Loucy (cell line): ENCODE measurements around the gene CDH8.

Source experiments
- H2AFZ ChIP-seq: fragments of 200-600 bp; sonication (generic); 2 replicates; pipeline ENCODE4 v1.6.0; 2016; ENCODE audit warnings: antibody characterized with exemption, mild to moderate bottlenecking, low read length, moderate library complexity
- H3F3A ChIP-seq: fragments of 200-600 bp; 2 replicates; pipeline ENCODE4 v1.6.0; 2016; ENCODE audit warnings: antibody characterized with exemption, low read depth, mild to moderate bottlenecking
- H3K27me3 ChIP-seq: fragments of 200-600 bp; sonication (generic); 2 replicates; pipeline ENCODE4 v1.6.1; 2014; ENCODE audit warnings: low read length, mild to moderate bottlenecking; ENCODE audit not compliant: insufficient read depth, poor library complexity, severe bottlenecking
- H3K36me3 ChIP-seq: fragments of 200-600 bp; sonication (generic); 2 replicates; pipeline ENCODE4 v1.6.1; 2016; ENCODE audit warnings: low read length; ENCODE audit not compliant: insufficient read depth
- H3K4me1 ChIP-seq: fragments of 200-600 bp; sonication (generic); 2 replicates; pipeline ENCODE4 v1.5.1; 2014; ENCODE audit warnings: low read length, mild to moderate bottlenecking; ENCODE audit not compliant: insufficient read depth, poor library complexity, severe bottlenecking
- H3K4me2 ChIP-seq: fragments of 200-600 bp; sonication (generic); 2 replicates; pipeline ENCODE4 v1.6.0; 2014; ENCODE audit warnings: antibody characterized with exemption, low read length, low read depth, mild to moderate bottlenecking; ENCODE audit not compliant: poor library complexity, severe bottlenecking
- H3K4me3 ChIP-seq: fragments of 200-600 bp; sonication (generic); 2 replicates; pipeline ENCODE4 v1.5.1; 2014; ENCODE audit warnings: low read length, mild to moderate bottlenecking, mixed read lengths; ENCODE audit not compliant: poor library complexity, severe bottlenecking
- H3K79me2 ChIP-seq: fragments of 200-600 bp; sonication (generic); 2 replicates; pipeline ENCODE4 v1.6.1; 2014; ENCODE audit warnings: low read length; ENCODE audit not compliant: insufficient read depth
- H3K9ac ChIP-seq: fragments of 200-600 bp; sonication (generic); 2 replicates; pipeline ENCODE4 v1.6.0; 2014; ENCODE audit warnings: mild to moderate bottlenecking, low read depth, low read length, moderate library complexity; ENCODE audit not compliant: poor library complexity, severe bottlenecking
- H3K9me2 ChIP-seq: fragments of 200-600 bp; sonication (generic); replicated peaks from 2 replicates; pipeline ENCODE4 v1.6.1; 2016; ENCODE audit warnings: low read depth, low read length, mixed read lengths
- H3K9me3 ChIP-seq: fragments of 200-600 bp; sonication (generic); 2 replicates; pipeline ENCODE4 v1.6.1; 2014; ENCODE audit warnings: mild to moderate bottlenecking, antibody characterized with exemption, low read length, low read depth; ENCODE audit not compliant: insufficient read depth
- H4K20me1 ChIP-seq: fragments of 200-600 bp; sonication (generic); 2 replicates; pipeline ENCODE4 v1.6.0; 2014; ENCODE audit warnings: antibody characterized with exemption, low read length, mild to moderate bottlenecking; ENCODE audit not compliant: insufficient read depth, poor library complexity, severe bottlenecking
- EZH2phosphoT487 ChIP-seq: fragments of 200-600 bp; IDR thresholded peaks from 2 replicates; pipeline ENCODE4 v1.6.1; 2018; ENCODE audit warnings: antibody characterized with exemption, mild to moderate bottlenecking, moderate library complexity, borderline replicate concordance
- TF ChIP-seq, protein P1 (sequence below): fragments of 200-600 bp; sonication (generic); conservative IDR thresholded peaks from 2 replicates; pipeline ENCODE4 v1.5.1; 2014; ENCODE audit warnings: mild to moderate bottlenecking, antibody characterized with exemption, low read length

The CDH8 gene

DNA sequence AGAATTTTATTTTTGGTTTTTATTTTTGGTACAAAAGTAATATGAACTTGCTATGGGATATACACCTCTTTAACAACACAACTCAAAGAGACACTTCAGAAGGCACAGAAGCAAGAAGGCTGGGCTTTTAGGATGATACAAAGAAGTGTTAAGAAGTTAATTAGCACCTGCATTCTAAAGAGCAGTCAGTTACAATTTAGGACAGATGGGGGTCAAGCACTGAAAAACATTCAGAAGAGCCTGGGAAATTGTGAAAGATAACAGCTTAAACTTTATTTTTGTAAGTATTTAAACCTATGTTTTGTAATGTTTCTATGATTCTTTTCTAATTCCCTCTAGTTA is 163.5 kb downstream of the CDH8 start:
- no peak for TF ChIP-seq EZH2phosphoT487
- TF ChIP-seq, protein P1, sequence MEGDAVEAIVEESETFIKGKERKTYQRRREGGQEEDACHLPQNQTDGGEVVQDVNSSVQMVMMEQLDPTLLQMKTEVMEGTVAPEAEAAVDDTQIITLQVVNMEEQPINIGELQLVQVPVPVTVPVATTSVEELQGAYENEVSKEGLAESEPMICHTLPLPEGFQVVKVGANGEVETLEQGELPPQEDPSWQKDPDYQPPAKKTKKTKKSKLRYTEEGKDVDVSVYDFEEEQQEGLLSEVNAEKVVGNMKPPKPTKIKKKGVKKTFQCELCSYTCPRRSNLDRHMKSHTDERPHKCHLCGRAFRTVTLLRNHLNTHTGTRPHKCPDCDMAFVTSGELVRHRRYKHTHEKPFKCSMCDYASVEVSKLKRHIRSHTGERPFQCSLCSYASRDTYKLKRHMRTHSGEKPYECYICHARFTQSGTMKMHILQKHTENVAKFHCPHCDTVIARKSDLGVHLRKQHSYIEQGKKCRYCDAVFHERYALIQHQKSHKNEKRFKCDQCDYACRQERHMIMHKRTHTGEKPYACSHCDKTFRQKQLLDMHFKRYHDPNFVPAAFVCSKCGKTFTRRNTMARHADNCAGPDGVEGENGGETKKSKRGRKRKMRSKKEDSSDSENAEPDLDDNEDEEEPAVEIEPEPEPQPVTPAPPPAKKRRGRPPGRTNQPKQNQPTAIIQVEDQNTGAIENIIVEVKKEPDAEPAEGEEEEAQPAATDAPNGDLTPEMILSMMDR: no peak
- H3K4me2 ChIP-seq: no peak overlapping the region
- H3K9me3 ChIP-seq: no peaks in the 10 kb centered on the region
- H3K4me3 ChIP-seq: no peak overlapping the region
- H3K79me2 ChIP-seq: no peaks in the 10 kb centered on the region
- no peaks in the 10 kb centered on the region for H3K36me3 ChIP-seq
- H3K27me3 ChIP-seq: no peaks in the 10 kb centered on the region
- H3F3A ChIP-seq: no peaks in the 10 kb centered on the region
- no peak overlapping the region for H3K9ac ChIP-seq
- no peak overlapping the region for H2AFZ ChIP-seq
- no peaks in the 10 kb centered on the region for H3K9me2 ChIP-seq
- H3K4me1 ChIP-seq: no peaks in the 10 kb centered on the region
- H4K20me1 ChIP-seq: no peaks in the 10 kb centered on the region

DNA sequence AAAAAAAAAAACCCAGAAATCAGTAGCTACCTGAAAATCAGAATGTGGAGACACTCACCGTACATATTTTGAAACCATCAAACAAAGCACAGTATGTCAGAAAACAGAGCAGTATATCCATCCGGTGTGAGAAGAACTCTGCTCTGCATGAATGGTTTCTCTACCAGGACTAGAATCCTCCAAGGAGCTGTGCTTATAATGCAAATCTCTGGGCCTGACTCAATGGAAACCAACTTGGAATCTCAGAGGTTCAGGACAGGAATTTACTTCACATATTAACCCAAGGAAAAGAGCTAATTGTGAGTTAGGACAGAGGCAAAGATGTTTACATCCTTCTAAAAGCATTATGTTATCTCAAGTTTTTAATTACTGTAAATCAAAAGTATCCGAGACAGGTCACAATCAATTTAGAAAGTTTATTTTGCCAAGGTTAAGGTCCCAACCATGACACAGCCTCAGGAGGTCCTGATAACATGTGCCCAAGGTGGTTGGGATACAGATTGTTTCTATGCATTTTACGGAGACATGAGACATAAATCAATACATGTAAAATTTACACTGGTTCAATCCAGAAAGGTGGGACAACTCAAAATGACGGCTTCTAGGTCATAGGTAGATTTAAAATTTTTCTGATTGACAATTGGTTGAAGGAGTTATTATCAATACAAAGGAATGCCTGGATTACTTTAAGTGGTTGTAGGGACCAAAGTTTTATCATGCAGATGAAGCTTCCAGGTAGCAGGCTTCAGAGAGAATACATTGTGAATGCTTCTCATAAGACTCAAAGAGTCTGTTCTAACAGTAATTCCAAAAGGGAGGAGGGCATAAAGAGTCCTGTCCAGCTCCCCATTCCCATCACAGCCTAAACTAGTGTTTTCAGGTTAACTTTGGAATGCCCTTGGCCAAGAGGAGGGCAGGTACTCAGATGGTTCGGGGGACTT is 164.1 kb downstream of the CDH8 start:
- Histone ChIP-seq H3K79me2 (no peaks in the 10 kb centered on the region), H2AFZ (no peak overlapping the region), H3K4me3 (no peak overlapping the region), H3K9me3 (no peaks in the 10 kb centered on the region), H3K4me1 (no peaks in the 10 kb centered on the region), H3K9me2 (no peaks in the 10 kb centered on the region), H3F3A (no peaks in the 10 kb centered on the region), H3K4me2 (no peak overlapping the region), H4K20me1 (no peaks in the 10 kb centered on the region), H3K9ac (no peak overlapping the region), H3K27me3 (no peaks in the 10 kb centered on the region), H3K36me3 (no peaks in the 10 kb centered on the region)
- TF ChIP-seq, protein P1: no peak
- no peak for TF ChIP-seq EZH2phosphoT487

DNA sequence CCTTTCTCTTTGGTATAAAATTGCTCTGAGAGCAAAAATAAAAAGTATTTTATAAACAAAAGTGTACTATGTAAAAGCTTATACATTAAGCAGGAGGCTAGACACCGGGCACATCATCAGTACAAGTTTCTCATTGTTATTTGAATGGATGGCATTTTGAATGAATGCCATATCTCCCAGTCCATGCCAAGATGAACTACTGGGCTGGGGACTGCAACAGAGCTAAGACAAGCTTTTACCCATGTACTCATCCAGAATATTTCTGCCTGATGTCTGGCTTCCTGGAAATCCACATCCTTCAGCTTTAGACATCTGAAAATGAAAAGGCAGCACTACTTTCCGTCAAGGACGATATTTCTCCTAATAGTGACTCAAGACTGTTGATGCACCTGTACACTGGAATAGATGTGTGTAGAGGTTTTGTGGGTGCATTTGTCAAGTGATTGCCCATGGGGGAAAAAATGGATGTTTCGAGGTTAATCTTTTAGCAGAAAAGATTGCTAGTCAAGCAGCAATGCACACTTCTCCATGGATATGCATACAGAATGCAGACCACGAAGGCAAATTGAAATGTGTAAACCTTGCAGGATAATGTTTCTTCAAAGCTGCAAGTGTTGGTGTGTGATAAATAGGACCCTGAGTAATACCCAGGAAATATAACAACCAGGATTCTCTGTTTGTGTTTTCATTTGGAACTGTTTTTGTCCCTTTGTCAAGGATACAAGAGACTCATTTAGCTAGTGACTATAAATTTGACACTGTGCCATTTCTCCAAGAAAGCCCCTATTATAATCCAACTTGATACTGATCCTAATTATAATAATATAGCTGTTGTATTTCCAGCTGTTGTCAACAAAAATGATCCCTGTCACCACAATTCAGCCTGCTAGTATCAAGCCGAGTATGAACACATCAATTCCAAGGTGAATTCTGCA is 173.8 kb downstream of the CDH8 start:
- Histone ChIP-seq H3K27me3 (no peaks in the 10 kb centered on the region), H2AFZ (no peak overlapping the region), H3K9me3 (no peaks in the 10 kb centered on the region), H3K9ac (no peak overlapping the region), H3K4me3 (no peak overlapping the region), H4K20me1 (no peaks in the 10 kb centered on the region), H3K79me2 (no peaks in the 10 kb centered on the region), H3F3A (no peaks in the 10 kb centered on the region), H3K4me2 (no peak overlapping the region), H3K4me1 (no peaks in the 10 kb centered on the region), H3K9me2 (no peaks in the 10 kb centered on the region), H3K36me3 (no peaks in the 10 kb centered on the region)
- TF ChIP-seq EZH2phosphoT487: no peak
- TF ChIP-seq, protein P1: no peak
